ENCODE data around the gene NR2E1.

DNA sequence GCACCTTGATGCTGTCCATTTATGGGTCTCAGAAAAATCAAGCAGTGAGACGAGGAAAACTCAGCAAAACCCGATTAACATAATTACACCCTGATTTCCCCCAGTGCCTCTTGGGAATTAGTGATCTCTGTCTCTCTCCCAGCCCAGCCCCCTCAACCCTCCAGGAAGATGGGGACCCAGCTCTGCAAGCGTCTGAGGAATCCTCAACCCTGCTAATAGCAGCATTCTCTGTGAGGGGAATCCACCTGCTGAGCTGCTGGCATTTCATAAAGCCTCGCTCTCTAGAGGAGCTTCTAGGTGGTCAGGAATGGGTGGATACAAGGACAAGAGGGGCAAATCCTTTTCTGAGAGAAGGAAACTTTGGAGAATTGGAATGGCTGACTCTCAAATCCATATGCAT, 13.9 kb downstream of the NR2E1 start:
- TF ChIP-seq POLR2A (IDR thresholded peaks at IDR 0.05) (no peak), CTCF (IDR thresholded peaks at IDR 0.05) (no peak)
